Epithelial cell of proximal tubule (primary cell): ENCODE data around the gene DNMT3B. TPM values are rescaled to one million over a fixed set of nuclear protein-coding genes. Genes with fewer than 3 reads are reported as not detected.

Source experiments
- DNase-seq: peaks from one replicate; pipeline ENCODE4 v3.0.0-alpha.2; 2011; ENCODE audit warnings: low read depth
- H3K4me3 ChIP-seq: 2 replicates; pipeline ENCODE4 v1.5.1; 2011; ENCODE audit warnings: low read depth, mild to moderate bottlenecking, low read length
- total RNA-seq: library from RNA; depleted of rRNA; stranded (reverse); fragments of >200 nt; gene quantifications from 2 replicates; pipeline ENCODE4 v1.2.3, GENCODE V29; 2015
- TF ChIP-seq, protein P1 (sequence below): conservative IDR thresholded peaks from 2 replicates; pipeline ENCODE4 v1.5.1; 2012; ENCODE audit warnings: low read depth, mild to moderate bottlenecking, low read length

DNMT3B gene
- total RNA-seq, 1 donor from 2014 or later: 14.2 TPM

DNA sequence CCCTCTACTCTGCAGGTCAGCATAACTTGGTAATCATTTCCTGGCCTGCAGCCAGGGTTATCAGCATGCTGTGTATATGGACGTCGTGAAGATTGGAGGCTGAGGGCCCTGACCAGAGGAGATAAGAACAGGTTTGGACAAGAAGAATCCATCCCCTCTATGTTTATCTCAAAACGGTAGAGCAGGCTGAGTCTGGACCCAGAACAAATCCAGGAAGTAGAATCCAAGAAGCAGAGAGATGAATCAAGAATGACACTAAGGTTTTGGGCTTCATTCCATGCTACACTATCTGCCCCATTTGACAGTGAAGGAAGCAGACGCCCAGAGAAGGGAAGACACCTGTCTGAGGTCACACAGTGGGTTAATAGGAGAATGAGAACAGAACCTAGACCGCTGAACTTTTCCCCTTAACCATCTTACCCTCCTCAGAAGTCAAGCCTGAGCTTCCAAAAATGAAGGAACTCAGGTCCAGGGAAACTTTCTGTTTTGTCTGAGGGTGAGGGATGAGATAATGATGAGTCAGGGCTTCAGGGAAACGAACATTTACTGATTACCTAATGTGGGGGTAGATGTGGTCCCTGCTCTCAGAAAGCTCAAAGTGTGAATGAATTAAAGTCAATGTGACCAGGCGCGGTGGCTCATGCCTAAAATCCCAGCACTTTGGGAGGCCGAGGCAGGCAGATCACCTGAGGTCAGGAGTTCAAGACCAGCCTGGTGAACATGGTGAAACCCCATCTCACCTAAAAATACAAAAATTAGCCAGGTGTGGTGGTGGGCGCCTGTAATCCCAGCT is 9.5 kb upstream of the DNMT3B start:
- DNase-seq: peak; percentile 58
- TF ChIP-seq, protein P1, sequence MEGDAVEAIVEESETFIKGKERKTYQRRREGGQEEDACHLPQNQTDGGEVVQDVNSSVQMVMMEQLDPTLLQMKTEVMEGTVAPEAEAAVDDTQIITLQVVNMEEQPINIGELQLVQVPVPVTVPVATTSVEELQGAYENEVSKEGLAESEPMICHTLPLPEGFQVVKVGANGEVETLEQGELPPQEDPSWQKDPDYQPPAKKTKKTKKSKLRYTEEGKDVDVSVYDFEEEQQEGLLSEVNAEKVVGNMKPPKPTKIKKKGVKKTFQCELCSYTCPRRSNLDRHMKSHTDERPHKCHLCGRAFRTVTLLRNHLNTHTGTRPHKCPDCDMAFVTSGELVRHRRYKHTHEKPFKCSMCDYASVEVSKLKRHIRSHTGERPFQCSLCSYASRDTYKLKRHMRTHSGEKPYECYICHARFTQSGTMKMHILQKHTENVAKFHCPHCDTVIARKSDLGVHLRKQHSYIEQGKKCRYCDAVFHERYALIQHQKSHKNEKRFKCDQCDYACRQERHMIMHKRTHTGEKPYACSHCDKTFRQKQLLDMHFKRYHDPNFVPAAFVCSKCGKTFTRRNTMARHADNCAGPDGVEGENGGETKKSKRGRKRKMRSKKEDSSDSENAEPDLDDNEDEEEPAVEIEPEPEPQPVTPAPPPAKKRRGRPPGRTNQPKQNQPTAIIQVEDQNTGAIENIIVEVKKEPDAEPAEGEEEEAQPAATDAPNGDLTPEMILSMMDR: no peak
- no peak overlapping the region for H3K4me3 ChIP-seq

- no peak for DNase-seq
- H3K4me3 ChIP-seq: no peak overlapping the region
- TF ChIP-seq, protein P1: no peak
These were observed 8.5 kb upstream of the DNMT3B start for GRCh38 chr20:32753731-32754130.

DNA sequence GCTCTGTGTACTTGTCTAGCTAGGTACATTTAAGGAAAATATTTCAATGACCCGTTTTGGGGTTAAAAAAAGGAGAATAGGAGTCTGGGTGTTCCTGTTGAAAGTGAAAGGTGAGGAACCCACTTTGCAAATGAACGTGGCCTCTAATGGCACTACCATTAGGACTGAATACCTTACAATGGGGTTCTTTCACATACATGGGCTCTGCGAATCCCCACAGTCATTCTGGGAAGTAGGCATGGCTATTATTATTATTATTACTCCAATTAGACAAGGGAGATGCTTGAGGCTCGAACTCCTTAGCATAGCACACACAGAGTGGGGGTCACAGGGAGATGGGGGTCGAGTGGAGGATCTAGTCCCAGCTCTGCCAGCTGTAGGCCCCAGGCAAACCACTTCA is 6.0 kb upstream of the DNMT3B start:
- no peak overlapping the region for H3K4me3 ChIP-seq
- DNase-seq: no peak
- TF ChIP-seq, protein P1: no peak

DNA sequence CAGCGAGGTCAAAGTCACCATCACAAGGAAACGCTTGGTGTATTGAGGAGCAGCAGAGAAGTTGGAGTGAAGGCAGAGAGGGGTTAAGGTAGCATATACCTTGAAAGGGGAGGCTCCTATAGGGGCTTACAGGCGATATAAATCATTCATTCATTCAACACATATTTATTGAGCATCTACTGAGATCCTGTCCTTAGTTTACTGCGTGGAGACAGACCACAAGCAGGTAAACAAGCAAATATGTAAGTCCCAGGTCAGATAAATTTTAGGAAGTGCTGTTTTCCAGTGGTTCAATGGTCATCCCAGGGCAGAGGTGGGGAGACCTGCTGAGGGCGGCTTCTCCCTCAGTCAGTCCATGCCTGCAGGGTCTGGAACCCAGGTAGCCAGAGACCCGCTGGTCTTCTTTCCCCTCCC is 761 bp upstream of the DNMT3B start:
- TF ChIP-seq, protein P1: no peak
- H3K4me3 ChIP-seq: no peak overlapping the region
- DNase-seq: no peak

DNA sequence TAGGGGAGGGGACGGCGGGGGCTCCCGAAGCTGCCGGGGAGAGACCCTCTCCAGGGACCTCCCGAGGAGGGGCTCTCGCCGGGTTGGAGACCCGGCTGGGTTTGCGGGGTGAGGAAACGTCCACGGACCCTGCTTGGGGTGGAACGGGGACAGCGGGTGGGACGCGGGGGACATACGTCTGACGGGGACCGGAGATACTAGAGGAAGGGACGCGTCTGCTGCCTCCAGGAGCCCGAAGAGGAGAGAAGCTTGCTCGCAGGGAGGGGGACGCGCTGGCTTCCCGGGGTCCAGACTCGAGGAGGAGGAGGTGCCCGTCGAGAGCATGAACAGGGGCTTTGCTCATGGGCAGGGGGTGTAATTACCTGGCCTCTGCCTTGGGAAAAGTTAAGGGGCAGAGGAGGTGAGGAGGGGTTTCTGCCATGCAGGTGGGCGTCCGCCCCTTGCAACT is 593 bp downstream of the DNMT3B start:
- peak overlapping the region; percentile 96 for H3K4me3 ChIP-seq
- TF ChIP-seq, protein P1: no peak
- DNase-seq: no peak

- DNase-seq: no peak
- TF ChIP-seq, protein P1: no peak
- H3K4me3 ChIP-seq: peak overlapping the region; percentile 96
These were observed 1.2 kb downstream of the DNMT3B start for GRCh38 chr20:32763202-32764004.
